ENCODE data around the gene C3orf38.
"Not testable (repeated sequence)": the region's sequence is repeated elsewhere in the genome, so short reads cannot be mapped to it uniquely, and the experiment has no call there.

Gene C3orf38

DNA sequence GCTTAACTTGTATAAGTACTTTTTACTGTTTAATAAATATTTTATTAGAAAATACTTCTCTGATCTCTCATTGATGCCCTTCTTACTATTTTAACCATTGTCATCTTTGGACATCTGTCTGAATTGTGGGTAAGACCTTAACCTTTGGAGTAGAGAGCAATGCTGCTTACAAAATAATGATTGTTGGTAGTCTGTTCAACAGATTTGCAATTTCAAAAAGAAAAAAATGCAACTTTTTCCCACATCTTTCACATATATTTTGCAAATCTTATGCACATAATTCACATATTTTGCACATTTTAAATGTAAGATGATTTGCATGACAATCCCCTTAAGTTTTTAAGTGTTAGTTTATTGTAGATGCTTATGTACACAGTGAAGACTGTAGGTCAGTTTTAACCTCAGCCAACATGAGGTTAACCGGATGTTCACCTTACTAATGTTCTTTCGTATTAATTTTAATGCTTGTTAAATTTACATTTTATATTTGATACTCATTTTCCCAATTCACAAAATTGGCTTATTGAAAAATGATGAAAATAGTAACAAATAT is 16.7 kb downstream of the C3orf38 start:
- no peak for DNase-seq

DNA sequence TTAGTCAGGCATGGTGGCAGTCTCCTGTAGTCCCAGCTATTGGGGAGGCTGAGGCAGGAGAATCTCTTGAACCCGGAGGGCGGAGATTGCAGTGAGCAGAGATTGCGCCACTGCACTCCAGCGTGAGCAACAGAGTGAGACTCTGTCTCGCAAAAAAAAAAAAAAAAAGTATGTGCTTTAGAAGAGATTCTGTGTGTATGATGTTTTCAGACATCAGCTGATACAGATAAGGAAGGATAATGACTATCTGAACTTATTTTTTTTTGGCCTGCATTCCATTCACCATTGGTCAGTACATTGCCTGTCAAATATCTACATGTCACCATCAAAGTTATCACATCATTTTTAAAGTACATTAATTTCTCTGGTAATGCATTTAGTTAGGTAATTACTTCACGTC is 17.4 kb downstream of the C3orf38 start:
- no peak for DNase-seq

DNA sequence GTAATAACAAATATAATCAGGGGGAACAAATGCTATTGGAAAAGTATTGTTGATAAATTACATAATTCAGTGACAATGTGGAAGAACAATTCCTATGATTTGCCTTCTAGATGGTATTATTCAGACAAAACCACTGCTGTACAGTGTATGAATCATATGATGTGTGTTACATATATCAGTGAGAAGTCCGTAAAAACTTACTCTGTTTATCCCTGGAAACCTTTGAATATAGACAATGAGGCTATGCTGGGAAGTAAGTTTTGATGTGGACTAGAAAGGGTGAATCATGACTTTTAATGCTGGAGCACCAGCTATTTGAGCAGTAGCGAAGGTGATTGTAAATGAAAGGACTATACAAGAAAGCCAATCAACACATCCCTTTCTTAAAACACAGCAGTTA is 17.9 kb downstream of the C3orf38 start:
- no peak for DNase-seq

DNA sequence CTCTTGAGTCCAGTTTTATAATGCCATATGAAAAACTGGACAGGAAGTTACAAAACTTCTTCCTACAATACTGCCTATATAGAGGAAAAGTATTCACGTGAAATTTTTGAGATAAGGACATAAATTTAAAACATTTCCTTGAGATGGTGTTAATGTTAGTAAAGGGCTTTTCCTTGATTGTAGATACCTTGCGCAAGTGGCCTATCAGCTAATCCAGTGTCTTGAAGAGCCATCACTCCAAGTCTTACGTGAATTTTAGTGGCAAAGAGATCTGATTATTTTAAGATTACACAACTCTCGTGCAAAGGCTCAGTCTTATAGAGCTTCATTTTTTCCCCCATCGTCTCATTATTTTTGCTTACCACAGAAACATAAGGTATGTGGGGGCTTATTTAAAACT is 18.4 kb downstream of the C3orf38 start:
- no peak for DNase-seq

DNA sequence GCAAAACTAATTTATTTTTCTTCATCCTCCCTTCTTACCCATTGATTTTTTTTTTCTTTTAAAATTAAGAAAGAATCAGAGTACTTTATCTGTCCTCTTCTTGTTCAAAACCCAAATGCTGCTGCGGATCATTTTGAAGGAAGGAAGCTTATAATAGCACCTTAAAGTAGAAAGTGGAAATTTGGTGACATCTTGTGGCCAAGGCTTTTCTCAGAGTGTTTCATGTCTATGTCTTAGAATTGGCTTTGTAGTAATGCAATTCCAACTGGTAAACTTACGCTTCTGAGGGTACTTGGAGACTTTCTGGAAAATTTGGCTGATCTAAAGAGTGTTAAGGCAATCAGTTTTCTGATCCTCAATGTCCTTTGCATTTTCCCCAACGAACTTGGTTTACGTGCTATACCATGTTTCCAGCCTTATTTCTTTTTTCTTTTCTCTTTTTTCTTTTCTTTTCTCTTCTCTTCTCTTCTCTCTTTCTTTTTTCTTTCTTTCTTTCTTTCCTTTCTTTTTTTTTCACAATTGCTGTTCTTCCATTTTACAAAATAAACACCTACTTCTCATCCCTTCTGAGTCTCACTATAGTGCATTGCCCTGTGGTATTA is 30.7 kb downstream of the C3orf38 start:
- no peak for DNase-seq

DNA sequence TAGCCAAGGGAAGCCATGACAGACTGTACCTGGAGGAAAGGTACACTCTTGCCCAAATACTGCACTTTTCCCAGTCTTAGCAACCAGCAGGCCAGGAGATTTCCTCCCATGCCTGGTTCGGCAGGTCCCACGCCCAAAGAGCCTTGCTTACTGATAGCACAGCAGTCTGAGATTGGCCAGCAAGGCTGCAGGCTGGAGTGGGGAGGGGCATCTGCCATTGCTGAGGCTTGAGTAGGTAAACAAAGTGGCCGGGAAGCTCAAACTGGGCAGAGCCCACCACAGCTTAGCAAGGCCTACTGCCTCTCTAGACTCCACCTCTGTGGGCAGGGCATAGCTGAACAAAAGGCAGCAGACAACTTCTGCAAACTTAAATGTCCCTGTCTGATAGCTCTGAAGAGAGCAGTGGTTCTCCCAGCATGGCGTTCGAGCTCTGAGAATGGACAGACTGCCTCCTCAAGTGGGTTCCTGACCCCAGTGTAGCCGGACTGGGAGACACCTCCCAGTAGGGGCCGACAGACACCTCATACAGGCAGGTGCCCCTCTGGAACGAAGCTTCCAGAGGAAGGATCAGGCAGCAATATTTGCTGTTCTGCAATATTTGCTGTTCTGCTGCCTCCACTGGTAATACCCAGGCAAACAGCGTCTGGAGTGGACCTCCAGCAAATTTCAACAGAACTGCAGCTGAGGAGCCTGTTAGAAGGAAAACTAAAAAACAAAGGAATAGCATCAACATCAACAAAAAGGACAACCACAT is 32.6 kb downstream of the C3orf38 start:
- DNase-seq = not testable (repeated sequence)

DNA sequence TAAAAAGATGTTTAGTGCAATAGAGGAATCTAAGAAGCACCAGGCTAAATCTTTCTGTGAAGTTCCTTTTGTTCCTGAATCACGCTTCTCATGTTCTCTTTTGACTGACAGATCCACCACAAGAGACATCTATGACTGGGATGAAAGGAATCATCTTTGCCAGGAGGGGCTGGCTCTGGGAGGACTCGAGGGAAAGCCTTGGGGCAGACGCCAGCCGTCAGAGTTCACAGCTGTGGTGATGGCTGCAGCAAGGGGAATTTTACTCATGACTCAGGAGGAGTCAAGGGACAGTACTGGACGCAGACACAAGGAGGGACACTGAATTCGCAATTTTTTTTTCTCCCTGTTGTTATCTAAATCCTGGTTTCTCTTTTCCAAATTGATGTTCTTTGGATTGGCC is 38.7 kb downstream of the C3orf38 start:
- DNase-seq = no peak

DNA sequence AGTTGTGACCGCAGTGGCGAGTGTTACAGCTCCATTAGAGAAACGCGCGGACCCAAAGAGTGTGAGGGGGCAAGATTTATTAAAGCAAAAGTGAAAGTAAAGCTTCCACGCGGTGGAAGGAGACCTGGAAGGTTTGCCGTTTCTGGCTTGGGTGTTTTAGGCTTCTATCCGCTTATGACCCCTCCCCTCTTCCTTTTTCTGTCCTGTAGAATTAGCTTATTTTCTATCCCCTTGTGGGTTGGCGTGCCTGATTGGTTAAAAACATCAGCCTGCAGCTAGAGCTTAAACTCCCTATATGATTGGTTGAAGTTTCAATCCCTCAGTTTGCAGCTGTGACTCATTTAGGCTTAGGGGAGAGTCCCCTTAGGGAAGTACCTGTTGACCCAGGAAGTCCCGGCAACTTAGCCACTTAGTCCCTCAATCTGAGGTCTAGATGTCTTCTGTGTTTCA is 39.6 kb downstream of the C3orf38 start:
- DNase-seq = no peak

DNA sequence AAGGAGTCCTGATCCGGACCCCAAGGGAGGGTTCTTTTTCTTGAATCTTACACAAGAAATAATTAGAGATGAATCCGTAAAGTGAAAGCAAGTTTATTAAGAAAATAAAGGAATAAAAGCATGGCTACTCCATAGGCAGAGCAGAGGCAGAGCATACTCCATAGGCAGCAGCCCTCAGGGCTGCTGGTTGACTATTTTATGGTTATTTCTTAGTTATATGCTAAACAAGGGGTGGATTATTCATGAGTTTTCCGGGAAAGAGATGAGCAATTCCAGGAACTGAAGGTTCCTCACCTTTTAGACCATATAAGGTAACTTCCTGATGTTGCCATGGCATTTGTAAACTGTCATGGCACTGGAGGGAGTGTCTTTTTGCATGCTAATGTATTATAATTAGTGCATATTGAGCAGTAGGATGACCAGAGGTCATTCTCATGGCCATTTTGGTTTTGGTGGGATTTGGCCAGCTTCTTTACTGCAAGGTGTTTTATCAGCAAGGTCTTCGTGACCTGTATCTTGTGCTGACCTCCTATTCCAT is 42.2 kb downstream of the C3orf38 start:
- DNase-seq = no peak

DNA sequence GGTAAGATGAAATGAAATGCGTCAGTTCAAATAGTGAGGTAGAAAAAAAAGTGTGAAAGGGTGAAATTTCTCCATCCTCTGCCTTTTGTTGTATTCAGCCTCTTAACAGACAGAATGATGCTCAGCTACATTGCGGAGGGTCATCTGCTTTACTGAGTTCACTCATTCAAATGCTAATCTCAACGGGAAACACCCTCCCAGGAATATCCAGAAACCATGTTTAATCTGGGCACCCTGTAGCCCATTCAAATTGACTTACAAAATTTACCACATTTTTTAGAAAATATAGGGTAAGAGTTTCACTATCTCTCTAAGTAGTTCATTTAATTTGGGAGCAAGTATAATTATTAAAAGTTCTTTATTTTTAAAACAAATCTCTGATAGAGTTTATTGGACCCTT is 42.9 kb downstream of the C3orf38 start:
- DNase-seq = no peak

DNA sequence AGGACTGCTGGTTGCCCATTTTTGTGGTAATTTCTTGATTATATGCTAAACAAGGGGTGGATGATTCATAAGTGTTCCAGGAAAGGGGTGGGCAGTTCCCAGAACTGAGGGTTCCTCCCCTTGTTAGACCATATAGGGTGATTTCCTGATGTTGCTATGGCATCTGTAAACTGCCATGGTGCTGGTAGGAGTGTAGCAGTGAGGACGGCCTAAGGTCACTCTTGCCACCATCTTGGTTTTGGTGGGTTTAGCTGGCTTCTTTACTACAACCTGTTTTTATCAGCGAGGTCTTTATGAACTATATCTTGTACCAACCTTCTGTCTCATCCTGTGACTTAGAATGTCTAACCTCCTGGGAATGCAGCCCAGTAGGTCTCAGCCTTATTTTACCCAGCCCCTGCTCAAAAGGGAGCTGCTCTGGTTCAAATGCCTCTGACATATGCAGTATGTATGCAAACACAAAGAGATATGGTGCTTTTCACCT is 46.2 kb downstream of the C3orf38 start:
- DNase-seq = no peak

DNA sequence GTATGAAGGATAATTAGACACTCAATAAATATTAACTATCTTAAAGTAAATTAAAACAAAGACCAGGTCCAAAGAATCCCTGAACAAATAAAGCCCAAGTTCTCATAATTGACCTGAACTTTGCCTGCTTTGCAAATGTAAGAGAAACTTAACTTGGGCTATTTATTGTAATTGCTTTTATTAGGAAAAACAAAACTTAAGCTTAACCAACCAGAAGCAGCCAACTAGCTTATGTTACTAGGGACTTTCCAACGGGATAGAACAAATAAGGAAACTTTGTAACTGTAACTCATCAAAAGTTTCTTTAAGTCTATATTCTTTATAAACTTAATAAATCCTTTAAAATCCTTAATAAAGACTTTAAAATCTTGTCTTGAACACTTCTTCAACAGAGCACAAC is 48.4 kb downstream of the C3orf38 start:
- DNase-seq = no peak

DNA sequence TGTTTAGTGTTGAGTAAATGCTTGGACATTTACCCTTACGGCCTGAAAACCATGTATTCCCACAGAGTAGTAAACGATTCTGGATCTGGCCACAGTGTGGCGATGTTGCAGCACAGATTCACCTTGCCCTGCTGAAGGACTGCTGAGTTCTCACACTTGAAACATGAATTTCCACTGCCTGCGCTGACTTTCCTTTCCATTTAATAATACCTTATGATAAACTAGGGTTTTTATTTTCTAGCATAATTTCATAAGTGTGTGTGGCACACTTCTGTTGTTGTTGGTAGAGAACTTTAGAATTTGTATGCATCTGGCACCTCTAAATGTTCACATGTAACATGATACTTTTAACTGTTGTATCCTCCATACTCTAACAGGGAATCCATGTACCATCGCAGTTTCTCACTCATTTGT is 53.9 kb downstream of the C3orf38 start:
- DNase-seq = peak in 3 of 4 experiments; percentile 0 to 21 (median 16)

All from activated naive CD4-positive, alpha-beta T cell (primary cell).